CD1c-positive myeloid dendritic cell (primary cell): ENCODE results near the gene OSBPL5.

Experiments used
- DNase-seq: peaks from one replicate; pipeline ENCODE4 v3.0.0-alpha.2; 2016; ENCODE audit errors: extremely low spot score

The OSBPL5 gene

GRCh38 chr11:3102641-3102921 is 62.5 kb downstream of the OSBPL5 start:
- no peak for DNase-seq

GRCh38 chr11:3101921-3102640 is 63.0 kb downstream of the OSBPL5 start:
- DNase-seq: no peak

- no peak for DNase-seq
Observed at GRCh38 chr11:3099178-3099577, 65.9 kb downstream of the OSBPL5 start.

- no peak for DNase-seq
Observed at GRCh38 chr11:3096909-3097530, 68.1 kb downstream of the OSBPL5 start.

GRCh38 chr11:3095712-3096361 is 69.3 kb downstream of the OSBPL5 start:
- no peak for DNase-seq

GRCh38 chr11:3094223-3094824 is 70.8 kb downstream of the OSBPL5 start:
- DNase-seq: no peak

GRCh38 chr11:3093281-3094191 is 71.6 kb downstream of the OSBPL5 start:
- no peak for DNase-seq

- no peak for DNase-seq
Observed at GRCh38 chr11:3092603-3093141, 72.4 kb downstream of the OSBPL5 start.

GRCh38 chr11:3091846-3092602 is 73.1 kb downstream of the OSBPL5 start:
- peak; percentile 77 for DNase-seq

- no peak for DNase-seq
Observed at GRCh38 chr11:3091081-3091845, 73.8 kb downstream of the OSBPL5 start.

GRCh38 chr11:3090096-3090901 is 74.8 kb downstream of the OSBPL5 start:
- DNase-seq: no peak

GRCh38 chr11:3089236-3090061 is 75.7 kb downstream of the OSBPL5 start:
- no peak for DNase-seq

GRCh38 chr11:3088806-3089205 is 76.3 kb downstream of the OSBPL5 start:
- no peak for DNase-seq

GRCh38 chr11:3087821-3088800 is 77.0 kb downstream of the OSBPL5 start:
- no peak for DNase-seq

GRCh38 chr11:3087373-3087772 is 77.7 kb downstream of the OSBPL5 start:
- no peak for DNase-seq

- no peak for DNase-seq
Observed at GRCh38 chr11:3086671-3087150, 78.4 kb downstream of the OSBPL5 start.

GRCh38 chr11:3086114-3086513 is 79.0 kb downstream of the OSBPL5 start:
- DNase-seq: no peak
